ENCODE data around the gene CYB5R2.

- TF ChIP-seq TAF1 (IDR thresholded peaks at IDR 0.05; ENCODE audit: low read depth) (no peak), YY1 (IDR thresholded peaks at IDR 0.05; ENCODE audit: low read depth) (no peak), MAX (IDR thresholded peaks at IDR 0.05) (no peak), USF1 (IDR thresholded peaks at IDR 0.05) (no peak), CREB1 (IDR thresholded peaks at IDR 0.05; ENCODE audit: low read depth) (no peak), NFIC (IDR thresholded peaks at IDR 0.05) (no peak), EP300 (IDR thresholded peaks at IDR 0.05; ENCODE audit: borderline replicate concordance) (no peak), REST (IDR thresholded peaks at IDR 0.05; ENCODE audit: low read depth) (no peak), TCF12 (IDR thresholded peaks at IDR 0.05; ENCODE audit: low read depth) (no peak), RAD21 (IDR thresholded peaks at IDR 0.05; ENCODE audit: low read depth) (no peak)
These were observed 16.6 kb downstream of the CYB5R2 start for GRCh38 chr11:7656704-7657103.
